ENCODE results near the gene KIT.

- TF ChIP-seq ATF2 (IDR thresholded peaks at IDR 0.05; ENCODE audit: low read length): no peak
- no peak for TF ChIP-seq SIN3A (IDR thresholded peaks at IDR 0.05; ENCODE audit: low read depth, low read length)
- no peak for TF ChIP-seq POLR2A (IDR thresholded peaks at IDR 0.05; ENCODE audit: low read depth, low read length)
These were observed 121.3 kb downstream of the KIT start for GRCh38 chr4:54779036-54779435.

Measured in GM12878 (cell line).